ENCODE measurements around the gene FBXW7.
A peak's percentile ranks its signal among the peaks of the same experiment; 100 is the strongest.

Gene FBXW7

DNA sequence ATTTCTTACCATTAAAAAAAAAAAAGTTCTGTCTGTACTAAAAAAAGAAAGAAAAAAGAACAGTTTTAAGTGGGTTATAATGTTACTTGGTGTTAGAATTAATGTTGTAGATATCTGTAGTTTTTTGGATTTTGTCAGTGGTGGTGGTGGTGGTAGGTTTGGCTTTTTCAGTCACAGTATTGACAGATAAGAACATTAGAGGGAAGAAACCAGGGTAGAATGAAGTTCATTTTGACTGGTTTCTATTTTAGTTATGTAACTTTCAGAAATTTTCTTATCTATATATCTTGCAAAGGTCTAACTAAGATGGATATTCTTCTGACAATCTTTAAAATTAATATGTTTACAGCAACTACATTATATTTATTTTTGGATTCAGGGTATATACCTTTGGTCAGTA is 105.4 kb downstream of the FBXW7 start:
- H3K9me3 Mint-ChIP-seq = peaks cover 3% of the 10 kb centered on the region
- no peaks in the 10 kb centered on the region for H3K4me1 Mint-ChIP-seq
- H3K27ac Mint-ChIP-seq = no peak overlapping the region
- no peaks in the 10 kb centered on the region for H3K27me3 Mint-ChIP-seq (ENCODE audit: low read depth)
- no peak overlapping the region for H3K4me3 Mint-ChIP-seq
- no peak for TF ChIP-seq CTCF (IDR thresholded peaks at IDR 0.05; ENCODE audit: unreplicated experiment in 3 of 3)
- H3K36me3 Mint-ChIP-seq (ENCODE audit: low read depth) = no peaks in the 10 kb centered on the region

- no peak for TF ChIP-seq CTCF (IDR thresholded peaks at IDR 0.05; ENCODE audit: unreplicated experiment in 3 of 3)
- Mint-ChIP-seq H3K36me3 (ENCODE audit: low read depth) (no peaks in the 10 kb centered on the region), H3K27me3 (ENCODE audit: low read depth) (no peaks in the 10 kb centered on the region), H3K4me3 (no peak overlapping the region), H3K4me1 (no peaks in the 10 kb centered on the region), H3K27ac (no peak overlapping the region), H3K9me3 (no peaks in the 10 kb centered on the region)
Measured at GRCh38 chr4:152427981-152428380, 107.9 kb downstream of the FBXW7 start.

- Mint-ChIP-seq H3K9me3 (no peaks in the 10 kb centered on the region), H3K4me1 (peaks cover 7% of the 10 kb centered on the region), H3K36me3 (ENCODE audit: low read depth) (no peaks in the 10 kb centered on the region), H3K4me3 (no peak overlapping the region), H3K27ac (no peak overlapping the region), H3K27me3 (ENCODE audit: low read depth) (no peaks in the 10 kb centered on the region)
- TF ChIP-seq CTCF (IDR thresholded peaks at IDR 0.05; ENCODE audit: unreplicated experiment in 3 of 3) = no peak
Measured at GRCh38 chr4:152424977-152425376, 110.9 kb downstream of the FBXW7 start.

GRCh38 chr4:152424396-152424795 is 111.5 kb downstream of the FBXW7 start:
- no peak for TF ChIP-seq CTCF (IDR thresholded peaks at IDR 0.05; ENCODE audit: unreplicated experiment in 3 of 3)
- no peaks in the 10 kb centered on the region for H3K36me3 Mint-ChIP-seq (ENCODE audit: low read depth)
- H3K27ac Mint-ChIP-seq = no peak overlapping the region
- no peaks in the 10 kb centered on the region for H3K27me3 Mint-ChIP-seq (ENCODE audit: low read depth)
- no peak overlapping the region for H3K4me3 Mint-ChIP-seq
- no peaks in the 10 kb centered on the region for H3K9me3 Mint-ChIP-seq
- peaks cover 7% of the 10 kb centered on the region for H3K4me1 Mint-ChIP-seq

DNA sequence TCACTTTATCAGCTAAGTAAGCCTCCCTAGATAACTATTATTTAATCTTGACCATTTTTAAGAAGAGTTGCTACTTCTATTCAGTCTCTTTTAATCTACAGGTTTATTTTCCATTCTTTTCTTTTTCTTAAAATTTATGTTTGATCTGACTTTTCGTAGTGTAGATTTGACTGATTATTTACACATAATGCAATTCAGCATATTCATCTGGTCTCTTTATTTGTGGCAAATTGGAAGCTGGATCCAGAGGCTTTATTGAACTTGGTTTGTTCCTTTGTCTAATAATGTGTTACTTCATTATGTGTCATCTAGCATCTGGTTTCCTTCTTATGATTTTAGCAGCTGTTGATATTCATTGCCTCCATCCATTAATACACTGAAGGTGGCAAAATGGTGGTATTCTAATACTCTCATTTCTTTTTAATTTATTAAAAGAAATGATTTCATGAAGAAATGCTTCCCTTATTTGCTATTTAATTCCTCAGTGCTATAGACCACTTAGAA is 113.0 kb downstream of the FBXW7 start:
- Mint-ChIP-seq H3K36me3 (ENCODE audit: low read depth) (no peaks in the 10 kb centered on the region), H3K4me1 (peaks cover 7% of the 10 kb centered on the region), H3K27me3 (ENCODE audit: low read depth) (no peaks in the 10 kb centered on the region), H3K27ac (no peak overlapping the region), H3K4me3 (no peak overlapping the region), H3K9me3 (no peaks in the 10 kb centered on the region)
- no peak for TF ChIP-seq CTCF (IDR thresholded peaks at IDR 0.05; ENCODE audit: unreplicated experiment in 3 of 3)

DNA sequence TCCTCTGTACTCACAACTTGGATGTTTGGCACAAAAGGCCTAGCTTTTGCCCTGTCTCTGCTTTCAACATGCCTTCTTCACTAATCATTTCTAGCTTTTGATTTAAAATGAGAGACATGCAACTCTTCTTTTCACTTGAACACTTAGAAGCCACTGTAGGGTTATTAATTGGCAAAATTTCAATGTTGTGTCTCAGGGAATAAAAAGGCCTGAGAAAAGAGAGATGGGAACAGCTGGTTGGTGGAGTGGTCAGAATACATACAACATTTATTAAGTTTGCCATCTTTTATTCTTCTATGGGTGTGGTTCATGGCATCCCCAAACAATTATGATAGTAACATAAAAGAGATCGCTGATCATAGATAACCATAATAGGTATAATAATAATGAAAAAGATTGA is 114.3 kb downstream of the FBXW7 start:
- Mint-ChIP-seq H3K4me1 (peaks cover 7% of the 10 kb centered on the region), H3K27me3 (ENCODE audit: low read depth) (no peaks in the 10 kb centered on the region), H3K9me3 (no peaks in the 10 kb centered on the region), H3K4me3 (no peak overlapping the region), H3K36me3 (ENCODE audit: low read depth) (no peaks in the 10 kb centered on the region), H3K27ac (peak overlapping the region in 1 of 3 experiments; percentile 62)
- no peak for TF ChIP-seq CTCF (IDR thresholded peaks at IDR 0.05; ENCODE audit: unreplicated experiment in 3 of 3)
